ENCODE measurements around the gene AGAP1.
A peak's percentile ranks its signal among the peaks of the same experiment; 100 is the strongest.
"Not testable (repeated sequence)": the region's sequence is repeated elsewhere in the genome, so short reads cannot be mapped to it uniquely, and the experiment has no call there.

Gene AGAP1

DNA sequence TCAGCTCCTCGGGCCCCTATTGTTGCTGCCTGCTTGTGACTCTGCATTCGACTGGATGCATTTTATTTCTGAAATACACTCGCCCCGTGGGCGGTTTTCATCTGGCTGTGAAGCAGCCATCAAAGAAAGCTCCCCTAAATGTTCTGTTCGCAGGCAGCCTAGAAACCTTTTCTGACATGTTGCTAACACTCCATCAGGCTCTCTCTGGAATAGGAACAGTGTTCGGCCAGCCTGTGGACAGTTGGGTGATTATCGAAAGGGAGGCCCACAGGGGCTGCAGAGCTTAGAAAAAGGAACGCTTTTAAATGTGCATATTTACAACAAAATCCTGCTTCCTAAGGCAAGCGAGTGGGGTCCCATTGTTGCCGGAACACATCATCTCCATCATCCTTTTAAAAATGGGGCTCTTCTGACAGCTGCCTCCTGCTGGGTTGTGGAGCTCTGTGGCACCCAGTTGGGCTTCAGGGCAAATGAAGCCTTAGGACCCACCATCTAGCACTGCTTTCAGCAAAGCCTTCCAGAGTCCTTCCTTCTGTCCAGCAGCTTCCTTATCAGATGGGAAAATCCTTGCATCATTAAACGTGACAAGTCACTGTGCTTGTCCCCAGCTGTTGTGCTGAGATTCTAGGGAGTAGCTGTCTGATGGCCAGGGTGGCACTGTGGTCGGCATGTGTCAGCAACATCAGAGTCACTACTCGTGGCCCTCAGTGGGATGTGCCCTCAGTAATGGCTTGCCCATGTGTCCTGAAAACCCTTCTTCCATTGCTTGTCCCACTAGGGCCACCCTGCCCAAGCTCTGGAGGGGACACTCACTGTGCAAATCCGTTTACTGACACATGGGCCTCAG lies 571.7 kb downstream of the AGAP1 start:
- no peak for DNase-seq (ENCODE audit: low spot score)

DNA sequence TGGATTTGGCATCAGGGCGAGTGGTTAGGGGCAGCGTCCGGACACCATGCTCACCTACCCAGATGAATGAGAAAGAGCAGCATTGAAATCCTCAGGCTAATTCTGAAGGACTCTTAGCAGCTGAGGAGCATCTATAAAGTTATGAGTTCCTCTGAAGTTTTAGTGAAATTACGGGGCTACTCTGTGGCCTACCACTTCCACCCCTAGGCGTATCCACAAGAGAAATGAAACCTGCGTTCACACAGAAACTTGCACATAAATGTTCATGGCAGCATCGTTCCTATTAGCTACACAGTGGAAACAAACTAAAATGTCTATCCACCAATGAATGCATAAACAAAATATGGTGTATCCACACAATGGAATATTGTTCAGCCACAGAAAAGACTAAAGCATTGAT lies 576.4 kb downstream of the AGAP1 start:
- no peak for DNase-seq (ENCODE audit: low spot score)

DNA sequence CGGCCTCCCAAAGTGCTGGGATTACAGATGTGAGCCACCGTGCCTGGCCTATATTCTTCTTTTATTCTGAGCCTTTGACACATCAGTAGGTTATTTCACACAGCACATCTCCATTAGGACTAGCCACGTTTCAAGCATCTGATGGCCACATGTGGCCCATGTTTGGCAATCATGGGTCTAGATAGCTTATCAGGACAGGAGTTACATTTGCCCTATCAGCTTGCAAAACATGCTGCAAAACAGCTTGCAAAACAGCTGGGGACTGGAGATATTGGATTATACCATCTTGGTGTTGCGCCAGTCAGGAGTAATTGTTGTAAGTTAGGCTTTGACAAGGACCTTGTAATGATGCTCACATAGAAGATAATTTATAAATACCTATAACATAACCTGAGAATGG lies 579.4 kb downstream of the AGAP1 start:
- DNase-seq (ENCODE audit: low spot score): peak; percentile 9

DNA sequence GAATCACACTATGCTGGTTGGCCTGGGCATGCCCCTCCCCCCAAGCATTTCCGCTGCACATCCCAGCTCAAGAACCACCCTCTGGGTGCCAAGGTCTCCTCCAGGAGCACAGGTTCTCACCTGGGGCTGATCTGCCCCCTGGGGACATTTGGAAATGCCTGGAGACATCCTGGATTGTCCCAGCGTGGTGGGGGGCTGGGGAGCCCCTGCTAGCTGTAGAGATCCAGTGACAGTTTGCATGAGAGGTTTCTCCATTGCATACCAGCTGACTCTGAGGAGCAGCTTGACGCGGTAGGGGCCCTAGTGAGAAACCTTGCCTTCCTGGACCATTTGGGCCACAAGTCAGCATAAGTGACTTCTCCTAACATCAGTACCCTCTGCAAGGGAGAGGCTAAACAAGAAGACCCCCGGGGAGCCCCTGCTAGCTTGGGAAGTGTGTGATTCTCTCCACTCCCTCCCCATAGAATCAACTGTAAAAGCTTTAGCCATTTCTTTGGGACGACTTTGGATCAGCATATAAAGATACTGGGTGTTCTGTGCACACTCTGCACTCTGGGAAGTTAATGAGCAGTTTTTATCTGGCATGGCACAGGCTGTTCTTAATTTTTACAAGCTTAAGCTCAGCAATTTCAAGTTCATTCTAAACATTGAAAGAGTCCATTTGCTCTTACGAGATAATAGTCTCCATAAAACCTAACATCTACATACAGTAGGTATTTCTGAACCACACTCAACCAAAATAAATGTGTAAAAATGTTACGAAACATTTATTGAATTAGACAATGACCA lies 580.2 kb downstream of the AGAP1 start:
- no peak for DNase-seq (ENCODE audit: low spot score)

DNA sequence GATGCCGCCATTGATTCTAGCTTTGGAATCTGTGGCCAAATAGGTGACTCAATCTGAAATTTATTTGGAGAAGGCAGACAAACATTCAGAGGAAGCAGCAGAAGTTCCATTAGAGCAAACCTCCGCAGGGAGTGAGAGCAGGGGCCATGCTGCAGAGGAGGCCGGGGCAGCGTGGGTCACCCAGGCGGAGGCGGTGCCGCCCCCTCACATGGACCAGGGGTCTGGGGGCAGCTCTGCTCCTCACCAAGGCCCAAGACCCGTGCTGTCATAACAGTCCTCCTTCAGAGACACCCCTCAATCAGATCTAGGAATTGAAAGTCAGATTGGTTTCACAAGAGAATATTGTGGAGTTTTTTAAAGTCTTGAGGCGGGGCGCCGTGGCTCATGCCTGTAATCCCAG lies 582.0 kb downstream of the AGAP1 start:
- DNase-seq (ENCODE audit: low spot score): no peak

DNA sequence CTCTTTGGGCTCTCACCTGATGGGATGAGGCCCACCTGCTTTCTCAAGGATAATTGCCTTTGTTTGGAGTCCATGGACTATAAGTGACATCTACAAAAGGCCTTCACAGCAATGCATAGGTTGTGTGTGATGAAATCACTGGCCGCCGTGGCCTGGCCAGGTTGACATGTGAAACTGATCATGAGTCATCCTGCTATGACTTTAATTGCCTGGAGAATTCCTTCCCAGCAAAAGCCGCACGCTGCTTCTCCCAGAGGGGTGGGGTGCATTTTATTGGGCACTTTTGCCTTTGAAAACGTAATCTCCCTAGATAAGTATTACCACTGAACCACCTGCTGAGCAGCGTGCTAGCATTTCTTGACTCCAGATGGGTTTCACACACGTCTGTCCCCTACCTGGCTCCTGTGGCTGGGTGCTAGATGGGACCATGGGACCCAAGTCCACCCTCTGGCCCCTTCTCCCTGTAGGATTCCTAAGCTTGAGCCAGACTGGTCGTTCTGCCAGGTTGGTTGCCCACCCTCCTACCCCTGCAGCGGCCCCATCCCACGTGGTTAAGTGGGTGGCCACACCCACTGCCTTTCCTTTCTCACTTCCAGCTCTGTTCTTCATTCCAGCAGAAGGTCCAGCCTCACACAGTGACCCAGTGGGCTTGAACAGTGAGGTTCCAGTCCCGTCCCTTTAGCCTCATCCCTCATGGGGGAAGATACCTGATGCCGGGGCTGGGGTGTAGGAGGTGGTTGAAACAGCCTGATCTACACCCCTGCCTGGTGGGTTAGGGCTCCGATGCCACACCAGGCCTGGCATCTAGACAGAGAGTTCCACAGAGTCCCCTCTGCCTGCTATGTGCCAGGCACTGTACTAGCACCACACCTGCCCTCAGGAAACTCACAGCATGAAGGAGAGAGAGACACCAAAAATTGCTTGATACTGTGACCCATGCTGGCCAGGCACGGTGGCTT lies 584.7 kb downstream of the AGAP1 start:
- no peak for DNase-seq (ENCODE audit: low spot score)

DNA sequence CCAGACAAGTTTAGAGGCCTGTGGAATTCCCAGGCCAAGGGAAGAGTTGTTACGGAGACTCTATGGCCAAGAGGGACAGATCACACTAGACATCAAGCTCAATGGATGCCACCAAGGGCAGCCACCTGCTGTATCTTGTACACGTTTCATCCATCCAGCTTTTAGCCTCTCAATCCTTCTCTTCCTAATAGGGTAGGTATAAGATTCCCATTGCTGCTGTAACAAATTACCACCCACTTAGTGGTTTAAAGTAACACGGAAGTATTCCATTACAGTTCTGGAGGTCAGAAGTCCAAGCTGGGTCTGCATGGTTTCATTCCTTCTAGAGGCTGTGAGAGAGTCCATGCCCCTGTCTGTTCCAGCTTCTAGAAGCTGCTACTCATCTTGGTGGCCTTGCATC lies 586.6 kb downstream of the AGAP1 start:
- no peak for DNase-seq (ENCODE audit: low spot score)

DNA sequence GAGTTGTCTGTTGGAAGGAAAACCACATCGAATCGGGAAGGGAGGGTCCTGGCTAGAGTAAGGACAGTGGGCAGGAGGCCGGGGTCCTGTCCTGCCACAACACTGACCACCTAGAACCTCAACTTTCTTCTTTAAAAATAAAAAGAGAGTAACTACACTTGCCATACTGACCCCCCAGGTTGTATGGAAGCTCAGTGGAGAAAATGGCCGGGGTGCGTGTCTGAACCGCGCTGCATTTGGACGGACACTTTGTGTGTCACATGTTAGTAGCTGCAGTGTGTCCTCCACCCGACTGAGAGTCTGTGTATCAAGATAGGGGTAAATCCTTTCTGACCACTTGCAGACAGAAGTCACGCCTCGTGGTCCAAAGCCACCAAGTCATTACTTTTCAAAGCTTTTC lies 587.3 kb downstream of the AGAP1 start:
- no peak for DNase-seq (ENCODE audit: low spot score)

DNA sequence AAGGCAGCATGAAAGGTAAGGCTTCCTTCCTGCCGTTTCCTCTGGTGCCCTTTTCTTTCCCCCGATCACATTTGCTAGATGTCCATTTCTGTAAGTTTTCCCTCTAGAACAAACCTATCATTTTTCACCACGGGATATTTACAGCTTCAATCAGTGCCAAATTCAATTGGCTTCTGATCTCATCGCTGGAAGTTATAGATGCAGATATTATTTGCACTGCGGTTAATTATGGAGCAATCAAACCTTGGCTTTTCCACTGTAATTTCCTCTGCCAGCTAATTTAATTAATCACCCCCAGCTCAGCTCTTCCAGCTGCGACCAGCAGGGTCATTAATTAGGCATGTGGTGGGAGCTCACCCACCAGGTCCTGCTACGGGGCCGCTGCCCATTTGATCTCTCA lies 588.2 kb downstream of the AGAP1 start:
- no peak for DNase-seq (ENCODE audit: low spot score)

DNA sequence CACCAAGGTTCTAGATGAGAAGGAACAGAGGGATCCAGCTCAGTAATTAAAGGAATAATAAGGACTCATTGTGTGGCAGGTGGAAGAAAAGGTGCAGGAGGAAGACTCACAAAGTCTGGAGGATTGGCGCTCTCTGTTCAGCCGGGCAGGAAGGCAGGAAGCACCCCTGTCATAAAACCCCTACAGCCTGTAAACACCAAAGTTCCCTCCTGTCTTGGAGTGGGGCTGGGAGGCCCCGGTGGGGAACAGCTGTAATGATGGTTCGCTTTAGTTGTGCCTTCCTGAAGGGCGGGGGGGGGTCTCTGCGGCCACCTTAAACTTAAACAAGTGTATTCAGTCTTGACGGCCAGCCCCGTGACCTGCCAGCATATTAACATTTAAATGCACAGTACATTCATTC lies 590.1 kb downstream of the AGAP1 start:
- no peak for DNase-seq (ENCODE audit: low spot score)

DNA sequence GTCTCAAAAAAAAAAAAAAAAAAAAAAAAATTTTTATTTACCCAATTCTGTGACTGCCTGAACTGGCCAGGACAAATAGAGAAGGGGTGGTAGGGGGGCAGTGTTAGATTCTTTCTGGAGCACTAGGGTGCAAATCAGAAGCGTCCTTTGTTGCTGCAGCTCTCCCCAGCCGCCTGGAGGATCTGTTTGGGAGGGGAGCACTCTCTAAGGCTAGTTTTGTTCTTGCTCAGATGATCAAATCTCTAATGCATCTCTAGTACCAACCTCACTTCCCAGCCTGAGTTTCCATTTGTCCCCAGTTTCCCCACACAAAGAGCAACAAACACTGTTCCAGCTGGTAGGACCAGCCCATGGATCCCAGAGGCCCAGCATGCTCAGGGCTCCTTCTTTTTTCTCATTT lies 591.4 kb downstream of the AGAP1 start:
- no peak for DNase-seq (ENCODE audit: low spot score)

DNA sequence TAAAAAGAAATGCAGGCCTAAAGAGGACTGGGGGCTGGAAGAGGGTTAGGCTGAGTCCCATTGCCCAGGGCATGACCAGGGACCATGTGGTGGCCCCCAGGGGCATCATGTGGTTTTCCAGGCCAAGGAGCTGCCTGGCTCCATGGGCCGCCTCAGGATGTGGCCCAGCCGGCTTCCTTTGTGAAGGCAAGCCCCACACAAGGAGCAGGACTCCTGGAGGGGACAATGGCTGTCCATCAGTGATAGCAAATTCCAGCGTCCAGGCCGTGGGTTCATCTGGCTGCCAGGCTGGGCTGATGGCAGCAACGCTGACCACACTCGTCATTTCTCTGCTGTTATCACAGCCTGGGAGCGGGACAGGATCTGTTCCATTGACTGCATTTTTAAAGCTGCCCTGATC lies 591.8 kb downstream of the AGAP1 start:
- no peak for DNase-seq (ENCODE audit: low spot score)

DNA sequence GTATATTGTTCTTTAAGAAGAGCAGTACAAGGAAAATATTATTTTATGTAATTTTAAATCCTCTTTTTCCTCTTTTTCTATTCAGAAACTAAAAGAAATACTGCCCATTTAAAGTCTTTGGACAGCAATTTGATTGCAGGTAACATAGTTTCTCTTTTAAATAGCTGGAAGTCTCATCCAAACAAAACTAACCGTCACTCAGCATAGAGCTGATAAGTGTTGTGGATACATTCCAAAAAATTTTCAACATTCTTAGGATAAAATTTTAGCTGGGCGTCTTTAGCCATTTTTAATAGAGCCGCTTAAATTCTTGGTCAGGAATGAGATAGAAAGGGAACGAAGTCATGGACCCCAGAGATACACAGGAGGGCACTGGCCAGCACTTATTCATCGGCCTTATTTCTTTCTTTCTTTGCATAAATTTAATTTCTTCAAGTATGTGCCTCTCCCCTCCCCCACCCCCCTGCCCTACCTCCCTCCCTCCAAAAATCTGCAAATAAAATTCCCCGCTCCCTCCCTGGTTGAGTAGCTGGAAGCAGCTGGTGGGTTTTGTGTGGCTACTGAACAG lies 592.6 kb downstream of the AGAP1 start:
- no peak for DNase-seq (ENCODE audit: low spot score)

DNA sequence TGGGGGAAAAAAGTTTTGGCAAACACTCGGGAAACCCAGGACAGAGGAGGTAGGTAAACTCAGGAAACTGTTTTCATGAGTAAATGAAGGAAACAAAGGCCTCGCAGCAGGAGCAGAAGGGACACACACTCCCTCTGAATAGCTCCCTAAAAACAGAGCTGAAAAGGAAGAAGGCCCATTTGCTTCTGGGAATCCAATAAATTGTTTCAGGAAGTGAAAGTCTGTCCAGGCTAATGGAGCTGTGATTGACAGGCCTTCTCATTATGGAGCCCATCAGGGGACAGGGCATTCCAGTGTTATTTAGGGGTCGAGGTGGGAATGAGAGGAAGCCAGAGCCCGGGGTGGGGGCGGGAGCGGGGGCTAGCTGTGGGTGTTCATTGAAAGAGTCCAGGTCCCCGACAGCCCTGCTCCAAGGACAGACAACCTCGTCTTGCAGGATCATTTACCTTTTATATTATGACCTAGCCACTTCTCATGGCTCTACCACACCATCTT lies 593.2 kb downstream of the AGAP1 start:
- no peak for DNase-seq (ENCODE audit: low spot score)

DNA sequence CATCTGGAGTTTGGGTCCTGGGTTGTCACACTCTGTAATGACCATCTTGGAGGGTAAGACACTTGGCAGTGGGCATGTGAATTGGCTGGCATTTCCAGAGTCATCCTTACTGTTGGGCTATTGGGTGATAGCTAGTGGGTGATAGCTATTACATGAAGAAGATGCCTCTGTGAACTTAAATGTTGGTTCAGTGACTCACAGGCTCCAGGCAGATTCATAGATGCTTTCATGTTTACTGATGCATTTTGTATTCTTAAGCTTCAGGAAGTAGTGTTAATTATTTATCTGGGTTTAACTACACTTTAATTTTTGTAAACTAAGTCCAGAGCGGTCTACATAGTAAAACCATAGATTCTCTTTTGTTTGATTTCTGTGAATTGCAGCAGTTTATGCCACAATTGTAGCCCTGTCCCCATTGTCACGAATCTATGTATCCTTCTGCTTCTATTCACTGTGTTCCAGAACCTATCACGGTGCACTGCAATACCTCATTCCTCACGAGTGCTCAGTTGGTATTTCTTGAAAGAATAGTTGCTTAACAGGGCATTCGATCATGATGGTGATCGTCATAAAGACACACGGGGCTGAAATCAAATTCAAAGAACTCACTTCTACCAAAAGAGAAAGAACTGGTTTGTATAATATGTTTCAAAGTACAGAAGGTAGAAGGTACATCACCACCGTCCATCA lies 594.7 kb downstream of the AGAP1 start:
- DNase-seq (ENCODE audit: low spot score): no peak

DNA sequence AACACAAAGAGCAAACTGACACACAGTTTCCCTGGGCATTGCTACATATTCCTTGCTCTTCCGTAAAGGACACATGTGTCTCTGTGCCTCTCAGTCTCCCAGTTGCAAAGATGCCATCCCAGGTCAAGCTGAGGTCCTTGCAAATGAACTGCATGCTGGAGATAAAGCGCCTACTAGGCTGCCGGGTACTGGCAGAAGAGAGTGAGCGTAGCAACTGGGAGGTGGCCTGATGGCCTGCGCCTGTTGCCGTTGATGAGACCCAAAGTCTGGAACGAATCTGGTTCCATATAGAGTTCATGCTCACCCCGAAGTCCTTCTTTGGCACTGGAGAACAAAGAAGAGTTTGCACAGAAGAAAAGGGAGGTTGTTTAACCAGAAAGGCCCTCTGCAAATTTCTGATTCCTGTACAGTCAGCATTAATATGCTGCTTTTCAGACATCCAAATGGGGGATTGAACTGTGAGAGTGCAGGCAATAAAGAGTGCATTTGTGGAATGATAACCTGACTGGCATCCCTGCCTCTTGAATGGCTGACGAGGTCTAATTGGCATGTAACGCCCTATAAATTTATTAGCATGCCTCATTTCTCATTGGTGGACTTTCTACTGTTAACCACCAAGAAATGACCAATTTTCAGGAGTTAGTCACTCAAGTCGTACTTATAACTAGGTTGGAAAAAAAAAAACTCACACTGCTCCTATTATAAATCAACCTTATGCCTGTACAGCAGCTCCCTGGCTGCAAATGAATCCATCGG lies 595.6 kb downstream of the AGAP1 start:
- no peak for DNase-seq (ENCODE audit: low spot score)

DNA sequence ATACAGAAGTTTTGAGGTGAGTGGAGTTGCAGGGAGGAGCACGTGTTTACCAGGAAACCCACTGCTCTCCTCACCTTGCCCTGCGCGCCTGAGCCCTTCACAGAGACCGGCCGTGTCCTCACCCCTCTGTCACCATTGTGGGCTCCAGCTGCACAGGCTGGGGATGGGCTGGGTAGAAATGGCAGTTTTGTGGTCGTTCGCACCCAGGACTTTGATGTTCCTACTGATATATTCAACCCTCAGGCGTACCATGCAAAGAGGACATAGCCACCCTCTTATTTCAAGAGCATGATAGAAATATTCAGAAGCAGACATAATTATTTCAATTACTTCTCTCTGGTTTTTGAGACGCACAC lies 596.2 kb downstream of the AGAP1 start:
- DNase-seq (ENCODE audit: low spot score): no peak

DNA sequence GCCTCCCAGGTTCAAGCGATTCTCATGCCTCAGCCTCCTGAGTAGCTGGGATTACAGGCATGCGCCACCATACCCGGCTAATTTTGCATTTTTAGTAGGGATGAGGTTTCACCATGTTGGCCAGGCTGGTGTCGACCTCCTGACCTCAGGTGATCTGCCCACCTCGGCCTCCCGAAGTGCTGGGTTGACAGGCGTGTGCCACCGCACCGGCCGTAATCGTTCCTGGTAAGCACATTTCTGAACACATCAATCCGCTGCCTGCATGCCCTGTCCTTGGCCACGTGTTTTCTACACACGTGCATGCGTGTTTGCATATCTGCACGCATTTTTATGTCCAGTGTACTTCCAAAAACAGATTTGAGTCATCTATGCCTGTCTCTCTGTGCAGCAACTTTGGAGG lies 597.0 kb downstream of the AGAP1 start:
- DNase-seq (ENCODE audit: low spot score): not testable (repeated sequence)

DNA sequence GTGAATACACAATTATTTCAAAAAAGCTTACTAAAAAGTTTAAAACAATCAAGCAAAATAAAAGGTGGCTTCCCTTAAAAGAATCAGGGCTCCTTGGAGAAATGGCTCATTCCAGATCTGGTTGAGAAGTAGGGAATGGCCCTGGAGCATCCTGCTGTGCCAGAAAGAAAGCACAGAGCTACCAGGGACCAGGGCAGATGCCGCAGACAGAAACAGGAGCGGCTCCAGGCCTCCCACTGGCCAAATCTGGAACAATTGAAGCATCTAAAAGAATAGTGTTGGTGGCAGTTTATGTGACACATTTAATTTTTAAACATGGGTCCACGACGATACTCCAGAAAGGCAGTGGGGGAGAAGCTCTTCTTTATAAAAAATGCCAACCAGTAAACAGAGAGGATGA lies 598.9 kb downstream of the AGAP1 start:
- no peak for DNase-seq (ENCODE audit: low spot score)

DNA sequence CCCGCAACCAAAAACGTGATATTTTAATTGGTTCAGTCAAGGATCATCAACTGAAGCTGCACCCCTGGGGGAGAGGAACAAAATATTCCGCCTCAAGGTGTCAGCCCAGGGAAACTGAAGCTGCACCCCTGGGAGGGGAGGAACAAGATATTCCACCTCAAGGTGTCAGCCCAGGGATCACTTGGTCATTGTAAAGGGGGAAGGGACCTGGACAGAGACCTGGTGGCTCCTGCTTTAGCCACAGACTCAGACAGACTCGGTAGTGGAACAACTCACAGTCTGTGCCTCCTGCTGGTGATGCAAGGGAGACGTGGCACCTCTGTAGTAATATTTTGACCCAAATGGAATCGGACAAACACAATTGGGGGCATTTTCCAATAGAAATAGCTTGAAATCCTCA lies 599.3 kb downstream of the AGAP1 start:
- DNase-seq (ENCODE audit: low spot score): no peak

DNA sequence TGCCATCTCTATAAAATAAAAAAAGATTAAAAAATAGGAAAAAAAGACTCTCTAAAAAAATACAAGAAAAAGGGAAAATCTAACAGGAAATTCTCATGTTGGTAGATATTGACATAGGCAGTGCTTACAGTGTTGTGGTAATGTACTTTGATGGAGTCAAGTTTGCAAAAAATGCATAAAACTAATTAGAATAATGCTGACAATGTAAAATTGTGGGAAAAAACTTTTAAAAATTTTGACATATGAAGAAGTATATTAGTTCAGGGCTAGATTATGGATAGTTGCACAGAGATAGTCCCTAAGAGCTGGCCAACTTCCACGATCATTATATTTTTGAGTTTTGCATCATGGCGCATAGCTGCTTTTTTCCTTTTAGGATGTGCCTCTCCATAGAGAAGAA lies 601.7 kb downstream of the AGAP1 start:
- DNase-seq (ENCODE audit: low spot score): no peak

All from left forelimb (tissue), 1 donor.